Ishikawa (cell line): ENCODE results near the gene IPO11.

ENCODE experiments used
- CEBPB ChIP-seq: IDR thresholded peaks from 2 replicates; pipeline ENCODE4 v1.6.1; 2012
- CREB1 ChIP-seq: IDR thresholded peaks from 2 replicates; pipeline ENCODE4 v1.6.1; 2012; ENCODE audit warnings: low read depth
- EGR1 ChIP-seq: IDR thresholded peaks from 2 replicates; pipeline ENCODE4 v1.6.1; 2012
- EP300 ChIP-seq: IDR thresholded peaks from 2 replicates; pipeline ENCODE4 v1.6.1; 2012; ENCODE audit warnings: borderline replicate concordance
- FOXM1 ChIP-seq: IDR thresholded peaks from 2 replicates; pipeline ENCODE4 v1.6.1; 2012; ENCODE audit warnings: low read depth, borderline replicate concordance
- MAX ChIP-seq: IDR thresholded peaks from 2 replicates; pipeline ENCODE4 v1.6.1; 2012
- NFIC ChIP-seq: IDR thresholded peaks from 2 replicates; pipeline ENCODE4 v1.6.1; 2012
- RAD21 ChIP-seq: IDR thresholded peaks from 2 replicates; pipeline ENCODE4 v1.6.1; 2012; ENCODE audit warnings: low read depth
- REST ChIP-seq: IDR thresholded peaks from 2 replicates; pipeline ENCODE4 v1.6.1; 2012; ENCODE audit warnings: low read depth, mild to moderate bottlenecking
- TAF1 ChIP-seq: IDR thresholded peaks from 2 replicates; pipeline ENCODE4 v1.6.1; 2012; ENCODE audit warnings: low read depth, mild to moderate bottlenecking
- TCF12 ChIP-seq: IDR thresholded peaks from 2 replicates; pipeline ENCODE4 v1.6.1; 2012; ENCODE audit warnings: low read depth
- TEAD4 ChIP-seq: IDR thresholded peaks from 2 replicates; pipeline ENCODE4 v1.6.1; 2012
- USF1 ChIP-seq: IDR thresholded peaks from 2 replicates; pipeline ENCODE4 v1.6.1; 2012
- YY1 ChIP-seq: IDR thresholded peaks from 2 replicates; pipeline ENCODE4 v1.6.1; 2012; ENCODE audit warnings: low read depth
- ZBTB7A ChIP-seq: IDR thresholded peaks from 2 replicates; pipeline ENCODE4 v1.6.1; 2012; ENCODE audit warnings: low read depth

IPO11 gene

DNA sequence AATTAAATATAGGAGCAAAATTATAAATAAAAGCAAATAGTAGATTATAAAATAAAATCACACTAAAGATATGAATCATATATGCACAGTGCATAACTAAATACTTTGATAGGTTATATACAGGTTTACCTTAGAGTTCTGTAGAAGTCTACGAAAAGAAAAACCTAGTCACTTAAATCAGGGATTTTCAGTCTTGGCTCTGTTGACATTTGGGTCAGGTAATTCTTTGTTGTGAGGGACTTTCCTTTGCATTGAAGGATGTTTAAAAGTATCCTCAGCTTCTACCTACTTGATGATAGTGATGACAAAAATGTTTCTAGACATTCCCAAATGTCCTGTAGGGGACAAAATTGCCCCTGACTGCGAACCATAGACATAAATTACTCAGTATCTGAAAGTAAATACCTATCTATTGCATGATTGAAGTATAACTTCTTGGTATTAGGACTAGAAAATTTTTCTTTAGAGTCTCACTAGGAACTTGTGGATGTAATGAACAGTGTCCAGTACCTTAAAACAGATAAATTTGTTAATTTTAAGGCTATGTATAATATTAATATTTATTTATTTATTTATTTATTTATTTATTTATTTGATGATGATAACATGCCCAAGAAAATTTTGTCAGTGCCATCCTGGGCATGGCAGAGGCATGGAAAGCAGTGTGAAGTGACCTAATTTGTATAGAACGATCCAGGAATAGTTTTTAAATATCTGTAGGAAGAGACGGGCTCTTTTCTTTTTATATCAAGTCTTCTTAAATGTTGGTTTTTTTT is 122.1 kb downstream of the IPO11 start:
- TF ChIP-seq CREB1 (no peak), TCF12 (no peak), REST (no peak), MAX (no peak), ZBTB7A (no peak), YY1 (no peak), NFIC (no peak), RAD21 (no peak), FOXM1 (no peak), CEBPB (no peak), EGR1 (no peak), TEAD4 (no peak)

DNA sequence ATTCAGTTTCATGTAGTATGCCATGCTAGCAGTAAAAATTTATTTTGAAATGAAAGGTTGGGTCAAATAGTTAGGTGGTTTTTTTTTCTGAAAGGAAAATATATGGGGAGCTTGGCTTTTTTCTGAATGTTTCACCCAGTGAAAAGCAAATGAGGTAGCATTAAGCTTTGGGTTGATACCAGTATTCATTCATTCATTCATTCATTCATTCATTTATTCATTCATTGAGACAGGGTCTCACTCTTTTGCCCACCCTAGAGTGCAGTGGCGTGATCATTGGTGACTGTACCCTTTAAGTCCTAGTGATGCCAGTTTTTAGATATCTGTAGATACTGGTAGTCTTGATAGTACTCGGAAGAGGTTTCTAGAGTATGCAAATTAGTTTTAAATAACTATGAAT is 123.7 kb downstream of the IPO11 start:
- TF ChIP-seq MAX (no peak), YY1 (no peak), TEAD4 (no peak), EGR1 (no peak), TAF1 (no peak), CREB1 (no peak), FOXM1 (no peak), USF1 (no peak), EP300 (no peak), REST (no peak), NFIC (no peak), CEBPB (no peak), RAD21 (no peak)

DNA sequence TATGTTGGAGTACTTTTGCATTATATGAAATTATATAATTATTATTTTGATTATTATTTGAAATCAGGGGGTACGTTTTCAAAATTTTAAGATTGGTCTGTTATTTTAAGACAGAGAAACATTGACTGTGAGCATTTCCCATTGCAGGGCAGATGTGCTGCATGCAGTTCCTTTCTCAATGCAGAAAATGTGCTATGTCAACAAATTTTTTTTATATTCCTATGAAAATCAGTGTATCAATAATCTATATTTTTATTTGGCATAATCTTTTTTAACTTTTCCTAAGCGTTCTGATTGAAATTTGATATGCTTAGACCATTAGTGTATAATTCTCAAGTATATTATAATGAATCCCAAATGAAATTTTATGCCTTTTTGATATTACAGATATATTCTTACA is 124.2 kb downstream of the IPO11 start:
- no peak for TF ChIP-seq NFIC
- TF ChIP-seq EGR1 = no peak
- no peak for TF ChIP-seq ZBTB7A
- no peak for TF ChIP-seq YY1
- no peak for TF ChIP-seq MAX
- TF ChIP-seq CEBPB = no peak
- no peak for TF ChIP-seq RAD21
- TF ChIP-seq EP300 = no peak
- TF ChIP-seq REST = no peak
- TF ChIP-seq TEAD4 = no peak

DNA sequence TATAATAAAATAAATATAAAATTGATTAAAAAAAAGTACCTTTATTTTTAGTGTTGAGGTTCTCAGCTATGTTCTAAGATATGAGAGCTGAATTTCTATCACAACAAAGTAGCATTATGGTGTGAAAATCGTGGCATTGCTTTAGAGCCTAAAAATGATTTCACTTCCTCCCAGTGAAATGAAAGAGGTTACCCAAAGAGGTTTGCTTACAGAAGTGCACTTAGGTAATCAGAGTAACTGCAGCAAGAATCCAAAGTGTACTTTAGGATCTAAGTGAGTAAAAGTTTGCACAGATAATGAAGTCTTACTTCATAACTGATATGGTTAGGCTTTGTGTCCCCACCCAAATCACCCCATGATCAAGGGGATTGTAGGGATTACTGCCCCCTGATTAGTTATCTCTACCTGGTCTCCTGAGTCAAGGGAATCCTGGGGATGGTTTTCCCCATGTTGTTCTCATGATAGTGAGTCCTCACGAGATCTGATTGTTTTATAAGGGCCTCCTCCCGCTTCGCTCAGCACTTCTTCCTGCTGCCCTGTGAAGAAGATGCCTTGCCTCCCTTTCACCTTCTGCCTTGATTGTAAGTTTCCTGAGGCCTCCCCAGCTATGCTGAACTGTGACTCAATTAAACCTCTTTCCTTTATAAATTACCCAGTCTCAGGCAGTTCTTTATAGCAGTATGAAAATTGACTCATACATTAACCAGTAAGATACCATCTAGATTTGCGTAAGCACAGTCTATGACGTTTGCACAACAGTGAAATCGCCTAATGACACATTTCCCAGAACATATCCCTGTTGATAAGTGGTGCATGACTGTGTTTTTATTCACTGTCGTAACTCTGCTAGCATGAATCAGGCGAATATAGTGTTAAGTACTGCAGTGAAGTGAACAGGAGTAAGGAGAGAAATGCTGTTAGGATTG is 125.7 kb downstream of the IPO11 start:
- TF ChIP-seq FOXM1 (no peak), TEAD4 (no peak), MAX (no peak), EP300 (no peak), EGR1 (no peak), RAD21 (no peak), CREB1 (no peak), TCF12 (no peak), TAF1 (no peak), USF1 (no peak), CEBPB (no peak), YY1 (no peak), NFIC (no peak), ZBTB7A (no peak)
